ENCODE results near the gene AAK1. TPM values are rescaled to one million over a fixed set of nuclear protein-coding genes. Genes with fewer than 3 reads are reported as not detected.

Gene AAK1
- total RNA-seq, 1 donor from 2014 or later: 66.4 TPM

DNA sequence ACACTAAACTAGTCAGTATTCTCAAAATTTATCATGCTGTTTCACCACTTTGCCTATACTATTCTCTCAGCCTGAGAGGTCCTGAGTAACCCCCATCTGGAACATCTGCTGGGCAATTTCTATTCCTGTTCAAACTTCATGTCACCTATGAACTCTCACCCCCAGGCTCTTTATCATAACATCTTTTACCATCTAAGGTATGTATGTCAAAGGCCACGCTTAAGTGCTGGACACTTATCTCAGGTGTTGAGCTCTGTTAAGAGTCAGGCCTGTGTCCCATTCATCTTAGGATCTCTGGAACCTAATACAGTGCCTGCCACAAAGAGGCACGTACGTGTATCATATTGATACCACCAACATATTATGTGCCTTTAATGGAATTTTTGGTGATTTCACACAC is 4.9 kb downstream of the AAK1 start:
- peaks cover 36% of the 10 kb centered on the region for H3K4me1 Mint-ChIP-seq
- DNase-seq (ENCODE audit: low spot score in 2 of 2, unreplicated experiment in 2 of 2): no peak
- no peak overlapping the region for H3K27ac Mint-ChIP-seq
- TF ChIP-seq, protein P1, sequence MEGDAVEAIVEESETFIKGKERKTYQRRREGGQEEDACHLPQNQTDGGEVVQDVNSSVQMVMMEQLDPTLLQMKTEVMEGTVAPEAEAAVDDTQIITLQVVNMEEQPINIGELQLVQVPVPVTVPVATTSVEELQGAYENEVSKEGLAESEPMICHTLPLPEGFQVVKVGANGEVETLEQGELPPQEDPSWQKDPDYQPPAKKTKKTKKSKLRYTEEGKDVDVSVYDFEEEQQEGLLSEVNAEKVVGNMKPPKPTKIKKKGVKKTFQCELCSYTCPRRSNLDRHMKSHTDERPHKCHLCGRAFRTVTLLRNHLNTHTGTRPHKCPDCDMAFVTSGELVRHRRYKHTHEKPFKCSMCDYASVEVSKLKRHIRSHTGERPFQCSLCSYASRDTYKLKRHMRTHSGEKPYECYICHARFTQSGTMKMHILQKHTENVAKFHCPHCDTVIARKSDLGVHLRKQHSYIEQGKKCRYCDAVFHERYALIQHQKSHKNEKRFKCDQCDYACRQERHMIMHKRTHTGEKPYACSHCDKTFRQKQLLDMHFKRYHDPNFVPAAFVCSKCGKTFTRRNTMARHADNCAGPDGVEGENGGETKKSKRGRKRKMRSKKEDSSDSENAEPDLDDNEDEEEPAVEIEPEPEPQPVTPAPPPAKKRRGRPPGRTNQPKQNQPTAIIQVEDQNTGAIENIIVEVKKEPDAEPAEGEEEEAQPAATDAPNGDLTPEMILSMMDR (IDR thresholded peaks at IDR 0.05; ENCODE audit: unreplicated experiment): no peak
- no peak overlapping the region for H3K4me3 Mint-ChIP-seq
- no peaks in the 10 kb centered on the region for H3K9me3 Mint-ChIP-seq
- no peaks in the 10 kb centered on the region for H3K27me3 Mint-ChIP-seq (ENCODE audit: low read depth)
- peaks cover 12% of the 10 kb centered on the region for H3K36me3 Mint-ChIP-seq

DNA sequence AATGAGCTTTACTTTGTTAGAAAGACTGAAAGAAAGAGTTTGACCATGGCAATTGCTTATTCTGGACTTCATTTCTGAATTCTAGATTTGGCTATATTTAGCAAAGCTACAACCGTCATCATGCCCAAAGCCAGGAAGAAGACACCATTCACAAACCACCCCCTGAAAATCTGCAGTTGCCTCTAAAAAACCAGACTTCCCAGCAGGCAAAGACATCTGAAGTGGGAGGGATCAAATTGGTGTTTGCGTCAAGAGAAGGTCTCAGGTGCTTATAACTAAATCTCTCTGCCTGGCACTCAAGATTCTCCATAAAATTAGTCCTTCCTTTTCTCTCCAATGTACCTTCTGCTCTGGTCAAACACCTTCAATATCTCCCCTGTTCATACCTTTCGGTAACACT is 5.6 kb downstream of the AAK1 start:
- no peak for DNase-seq (ENCODE audit: low spot score in 2 of 2, unreplicated experiment in 2 of 2)
- no peaks in the 10 kb centered on the region for H3K27me3 Mint-ChIP-seq (ENCODE audit: low read depth)
- TF ChIP-seq, protein P1 (IDR thresholded peaks at IDR 0.05; ENCODE audit: unreplicated experiment): no peak
- no peaks in the 10 kb centered on the region for H3K9me3 Mint-ChIP-seq
- H3K27ac Mint-ChIP-seq: no peak overlapping the region
- peaks cover 36% of the 10 kb centered on the region for H3K4me1 Mint-ChIP-seq
- H3K4me3 Mint-ChIP-seq: no peak overlapping the region
- H3K36me3 Mint-ChIP-seq: peaks cover 12% of the 10 kb centered on the region

DNA sequence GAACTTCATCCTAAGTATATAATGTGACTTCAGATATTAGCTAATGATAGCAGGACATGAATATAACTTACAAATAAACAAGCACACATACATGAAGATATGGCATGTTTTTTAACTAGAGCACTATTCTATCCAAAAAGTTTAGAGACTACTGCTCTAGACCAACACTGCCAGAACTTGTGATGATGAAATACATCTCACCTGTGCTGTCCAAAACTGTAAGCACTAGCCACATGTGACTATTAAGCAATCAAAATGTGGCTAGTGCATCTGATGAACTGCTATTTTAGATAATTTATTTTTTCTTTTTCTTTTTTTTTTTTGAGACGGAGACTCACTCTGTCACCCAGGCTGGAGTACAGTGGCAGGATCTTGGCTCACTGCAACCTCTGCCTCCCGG is 7.1 kb downstream of the AAK1 start:
- H3K27me3 Mint-ChIP-seq (ENCODE audit: low read depth): no peaks in the 10 kb centered on the region
- H3K36me3 Mint-ChIP-seq: peaks cover 12% of the 10 kb centered on the region
- TF ChIP-seq, protein P1 (IDR thresholded peaks at IDR 0.05; ENCODE audit: unreplicated experiment): no peak
- H3K4me3 Mint-ChIP-seq: no peak overlapping the region
- no peaks in the 10 kb centered on the region for H3K9me3 Mint-ChIP-seq
- no peak overlapping the region for H3K27ac Mint-ChIP-seq
- DNase-seq (ENCODE audit: low spot score in 2 of 2, unreplicated experiment in 2 of 2): no peak
- peaks cover 26% of the 10 kb centered on the region for H3K4me1 Mint-ChIP-seq

DNA sequence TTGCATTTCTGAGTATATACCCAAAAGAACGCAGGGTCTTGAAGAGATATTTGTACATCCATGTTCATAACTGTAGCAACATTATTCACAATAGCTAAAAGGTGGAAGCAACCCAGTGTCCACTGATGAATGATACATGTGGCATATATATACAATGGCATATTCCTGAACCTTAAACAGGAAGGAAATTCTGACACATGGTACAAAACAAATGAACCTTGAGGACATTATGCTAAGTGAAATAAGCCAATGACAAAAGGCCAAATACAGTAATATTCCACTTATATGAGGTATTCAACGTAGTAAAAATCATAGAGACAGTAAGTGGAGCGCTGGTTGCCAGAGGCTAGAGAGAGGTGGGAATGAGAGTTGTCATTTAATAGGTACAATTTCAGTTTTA is 8.1 kb downstream of the AAK1 start:
- TF ChIP-seq, protein P1 (IDR thresholded peaks at IDR 0.05; ENCODE audit: unreplicated experiment): no peak
- Mint-ChIP-seq H3K36me3 (peaks cover 12% of the 10 kb centered on the region), H3K27me3 (ENCODE audit: low read depth) (no peaks in the 10 kb centered on the region), H3K9me3 (no peaks in the 10 kb centered on the region), H3K4me3 (no peak overlapping the region), H3K4me1 (peaks cover 17% of the 10 kb centered on the region), H3K27ac (no peak overlapping the region)
- DNase-seq (ENCODE audit: low spot score in 2 of 2, unreplicated experiment in 2 of 2): no peak

DNA sequence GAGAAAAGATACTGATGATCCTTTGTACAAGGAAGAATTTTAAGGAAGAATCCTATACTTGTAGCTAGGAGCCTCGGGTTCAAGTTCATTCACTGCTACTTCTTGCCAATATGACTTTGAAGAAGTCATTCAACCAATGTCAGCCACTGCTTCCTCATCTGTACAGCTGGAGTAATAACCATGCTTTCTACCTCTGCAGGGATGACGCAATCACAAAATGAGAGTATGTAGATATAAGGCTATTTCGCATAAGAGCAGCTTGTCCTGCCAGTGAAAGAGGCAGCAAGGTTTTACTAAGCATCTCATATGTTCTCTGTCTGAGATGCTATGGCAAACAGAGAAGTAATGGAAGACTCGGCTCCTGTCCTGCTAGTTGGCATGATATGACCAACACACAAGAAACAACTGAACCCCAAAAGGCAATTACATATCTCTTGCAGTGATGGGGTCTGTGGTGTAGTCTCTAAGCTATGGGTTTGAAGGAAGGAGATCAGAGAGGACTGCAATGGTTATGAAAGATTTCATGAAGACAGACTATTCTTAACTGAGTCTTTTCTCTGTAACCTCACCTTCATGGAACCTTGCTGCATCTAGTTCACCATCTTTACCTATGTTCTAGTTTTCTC is 9.2 kb downstream of the AAK1 start:
- no peak for DNase-seq (ENCODE audit: low spot score in 2 of 2, unreplicated experiment in 2 of 2)
- no peak overlapping the region for H3K27ac Mint-ChIP-seq

More for the DNA sequence above, 9.2 kb downstream of the AAK1 start:
- TF ChIP-seq, protein P1 (IDR thresholded peaks at IDR 0.05; ENCODE audit: unreplicated experiment): no peak
- Mint-ChIP-seq H3K36me3 (peaks cover 12% of the 10 kb centered on the region), H3K4me3 (no peak overlapping the region), H3K9me3 (no peaks in the 10 kb centered on the region), H3K27me3 (ENCODE audit: low read depth) (no peaks in the 10 kb centered on the region), H3K4me1 (peaks cover 5% of the 10 kb centered on the region)
